H1 (cell line): Measurements from ENCODE around the gene PCDHA1. TPM values are rescaled to one million over a fixed set of nuclear protein-coding genes. Genes with fewer than 3 reads are reported as not detected.

Experiments used
- ASH2L ChIP-seq: fragments of 200-600, 300-600 bp; sonication (generic); IDR thresholded peaks from one replicate; pipeline ENCODE4 v1.7.1; 2017; ENCODE audit warnings: low read length
- polyA plus RNA-seq, 7 experiments: library from polyadenylated mRNA; depleted of rRNA in 3 of 7; stranded (reverse) in 5 of 7; unstranded in 2 of 7; fragments of >200 nt in 5 of 7; fragments of 200-250 nt in 2 of 7; gene quantifications; 1 replicate in 5 of 7; 2 replicates in 1 of 7; 4 replicates in 1 of 7; pipeline versions ENCODE4 v1.2.1 to v1.2.3, GENCODE V29; 2011 to 2013; ENCODE audit warnings: missing spikeins in 2 of 7, mixed read lengths in 2 of 7
- total RNA-seq: library from RNA; stranded (reverse); fragmentation: NEBNext Ultra II Directional; extraction: Animal tissue kit (Norgen Biotek cat#: 25700); gene quantifications from 2 replicates; pipeline ENCODE4 v1.2.1, GENCODE V29; 2021
- TF ChIP-seq, protein P1 (sequence below), 3 experiments: IDR thresholded peaks; 1 replicate in 2 of 3; 2 replicates in 1 of 3; pipeline versions ENCODE4 v1.5.1 to v1.6.1; 2011; ENCODE audit warnings: low read length in 3 of 3, mild to moderate bottlenecking in 3 of 3, inconsistent platforms in 2 of 3, low read depth in 1 of 3, moderate library complexity in 1 of 3; ENCODE audit not compliant: insufficient read depth in 1 of 3; ENCODE audit errors: control extremely low read depth in 1 of 3

The PCDHA1 gene
- total and polyA plus RNA-seq, 2 of the 8 experiments (the other 6 are each of a cell fraction or from before 2014, with no cell fraction given), result 0.23 to 0.50 TPM

DNA sequence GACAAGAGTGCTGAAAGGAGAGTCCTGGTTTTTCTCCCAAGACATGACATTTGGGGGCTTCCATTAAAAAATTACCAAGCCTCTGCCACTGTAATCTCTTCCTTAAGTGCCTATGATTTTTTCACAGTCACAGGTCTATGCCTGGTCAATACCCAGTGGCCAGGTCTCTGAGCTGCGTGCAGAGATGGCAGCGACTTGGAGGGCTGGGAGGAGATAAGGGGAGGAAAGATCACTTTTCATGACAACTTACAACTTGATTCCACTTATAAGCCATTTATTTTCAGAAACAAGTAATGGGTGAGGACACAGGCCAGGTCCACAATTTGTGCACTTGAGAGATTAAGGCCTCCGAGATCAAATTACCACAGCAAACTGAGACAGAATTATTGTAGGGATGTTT is 178.4 kb downstream of the PCDHA1 start (continued):
- TF ChIP-seq, protein P1, sequence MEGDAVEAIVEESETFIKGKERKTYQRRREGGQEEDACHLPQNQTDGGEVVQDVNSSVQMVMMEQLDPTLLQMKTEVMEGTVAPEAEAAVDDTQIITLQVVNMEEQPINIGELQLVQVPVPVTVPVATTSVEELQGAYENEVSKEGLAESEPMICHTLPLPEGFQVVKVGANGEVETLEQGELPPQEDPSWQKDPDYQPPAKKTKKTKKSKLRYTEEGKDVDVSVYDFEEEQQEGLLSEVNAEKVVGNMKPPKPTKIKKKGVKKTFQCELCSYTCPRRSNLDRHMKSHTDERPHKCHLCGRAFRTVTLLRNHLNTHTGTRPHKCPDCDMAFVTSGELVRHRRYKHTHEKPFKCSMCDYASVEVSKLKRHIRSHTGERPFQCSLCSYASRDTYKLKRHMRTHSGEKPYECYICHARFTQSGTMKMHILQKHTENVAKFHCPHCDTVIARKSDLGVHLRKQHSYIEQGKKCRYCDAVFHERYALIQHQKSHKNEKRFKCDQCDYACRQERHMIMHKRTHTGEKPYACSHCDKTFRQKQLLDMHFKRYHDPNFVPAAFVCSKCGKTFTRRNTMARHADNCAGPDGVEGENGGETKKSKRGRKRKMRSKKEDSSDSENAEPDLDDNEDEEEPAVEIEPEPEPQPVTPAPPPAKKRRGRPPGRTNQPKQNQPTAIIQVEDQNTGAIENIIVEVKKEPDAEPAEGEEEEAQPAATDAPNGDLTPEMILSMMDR (IDR thresholded peaks at IDR 0.05; ENCODE audit: control extremely low read depth in 1 of 3, insufficient read depth in 1 of 3, low read depth in 1 of 3, low read length in 3 of 3), result no peak
- no peak for TF ChIP-seq ASH2L
